Neural cell (in vitro differentiated cells): Measurements from ENCODE around the gene ADORA2A. TPM values are rescaled to one million over a fixed set of nuclear protein-coding genes. Genes with fewer than 3 reads are reported as not detected.

Experiments
- H2AFZ ChIP-seq: fragments of 200-600, 300-800 bp; sonication (generic), shearing (Covaris generic); 2 replicates; pipeline ENCODE4 v1.6.0; 2014; ENCODE audit warnings: low read depth, mild to moderate bottlenecking, antibody characterized with exemption, low read length, moderate library complexity
- H3F3A ChIP-seq: fragments of 200-600 bp; shearing (Covaris generic); 2 replicates; pipeline ENCODE4 v1.6.1; 2016; ENCODE audit warnings: mild to moderate bottlenecking, moderate library complexity, mixed read lengths, antibody characterized with exemption, low read length; ENCODE audit not compliant: insufficient read depth, poor library complexity, severe bottlenecking
- H3K27ac ChIP-seq: fragments of 200-600, 300-800 bp; sonication (generic), shearing (Covaris generic); 2 replicates; pipeline ENCODE4 v1.5.1; 2014; ENCODE audit warnings: mild to moderate bottlenecking, low read length, moderate library complexity
- H3K27me3 ChIP-seq: fragments of 300-800, 200-600 bp; sonication (generic), shearing (Covaris generic); 2 replicates; pipeline ENCODE4 v1.6.0; 2014; ENCODE audit warnings: mild to moderate bottlenecking, low read depth, low read length, moderate library complexity; ENCODE audit not compliant: insufficient read depth
- H3K36me3 ChIP-seq: fragments of 300-800, 200-600 bp; sonication (generic), shearing (Covaris generic); 2 replicates; pipeline ENCODE4 v1.5.1; 2014; ENCODE audit warnings: mild to moderate bottlenecking, antibody characterized with exemption, low read length, moderate library complexity; ENCODE audit not compliant: insufficient read depth
- H3K4me2 ChIP-seq: fragments of 300-800, 200-600 bp; sonication (generic), shearing (Covaris generic); 2 replicates; pipeline ENCODE4 v1.6.0; 2014; ENCODE audit warnings: mild to moderate bottlenecking, low read length
- H3K4me3 ChIP-seq: fragments of 300-800, 200-600 bp; sonication (generic), shearing (Covaris generic); 2 replicates; pipeline ENCODE4 v1.5.1; 2014; ENCODE audit warnings: mild to moderate bottlenecking, low read length, moderate library complexity
- H3K79me2 ChIP-seq: fragments of 200-600 bp; shearing (Covaris generic); replicated peaks from 2 replicates; pipeline ENCODE4 v1.6.0; 2014; ENCODE audit warnings: mild to moderate bottlenecking, low read length, moderate library complexity; ENCODE audit not compliant: insufficient read depth
- H3K9ac ChIP-seq: fragments of 300-800, 200-600 bp; sonication (generic), shearing (Covaris generic); 2 replicates; pipeline ENCODE4 v1.6.1; 2016; ENCODE audit warnings: mild to moderate bottlenecking, low read length, mixed read lengths
- H3K9me2 ChIP-seq: fragments of 200-600 bp; shearing (Covaris generic); 2 replicates; pipeline ENCODE4 v1.6.1; 2016; ENCODE audit warnings: mild to moderate bottlenecking, low read length, mixed read lengths; ENCODE audit not compliant: insufficient read depth
- H3K9me3 ChIP-seq: fragments of 200-600, 300-800 bp; sonication (generic), shearing (Covaris generic); 2 replicates; pipeline ENCODE4 v1.6.1; 2016; ENCODE audit warnings: mild to moderate bottlenecking, mixed run types, low read length, moderate library complexity, mixed read lengths
- H4K20me1 ChIP-seq: fragments of 200-600 bp; shearing (Covaris generic); 2 replicates; pipeline ENCODE4 v1.6.1; 2016; ENCODE audit warnings: mild to moderate bottlenecking, mixed run types; ENCODE audit not compliant: insufficient read depth
- EP300 ChIP-seq: fragments of 450-650 bp; conservative IDR thresholded peaks from 2 replicates; pipeline ENCODE4 v1.6.1; 2014; ENCODE audit warnings: antibody characterized with exemption, mild to moderate bottlenecking, moderate library complexity; ENCODE audit not compliant: poor library complexity, severe bottlenecking
- EZH2 ChIP-seq: fragments of 200-600, 300-800 bp; shearing (Covaris generic), sonication (generic); IDR thresholded peaks from 2 replicates; pipeline ENCODE4 v1.6.1; 2014; ENCODE audit warnings: antibody characterized with exemption, low read length, borderline replicate concordance, mild to moderate bottlenecking; ENCODE audit not compliant: insufficient read depth, poor library complexity, severe bottlenecking
- MXI1 ChIP-seq: fragments of 450-650 bp; conservative IDR thresholded peaks from 2 replicates; pipeline ENCODE4 v1.6.1; 2014; ENCODE audit warnings: antibody characterized with exemption, mild to moderate bottlenecking; ENCODE audit not compliant: poor library complexity, severe bottlenecking
- POLR2AphosphoS5 ChIP-seq: IDR thresholded peaks from 2 replicates; pipeline ENCODE4 v1.6.1; 2012
- RAD21 ChIP-seq: fragments of 450-650 bp; conservative IDR thresholded peaks from 2 replicates; pipeline ENCODE4 v1.6.1; 2014; ENCODE audit warnings: antibody characterized with exemption, mild to moderate bottlenecking, moderate library complexity
- REST ChIP-seq: IDR thresholded peaks from 2 replicates; pipeline ENCODE4 v1.6.1; 2012; ENCODE audit warnings: borderline replicate concordance
- SMC3 ChIP-seq: fragments of 450-650 bp; conservative IDR thresholded peaks from 2 replicates; pipeline ENCODE4 v1.6.1; 2014; ENCODE audit warnings: antibody characterized with exemption, mild to moderate bottlenecking, moderate library complexity; ENCODE audit not compliant: poor library complexity
- TAF1 ChIP-seq: IDR thresholded peaks from 2 replicates; pipeline ENCODE4 v1.6.1; 2012; ENCODE audit warnings: low read depth
- polyA plus RNA-seq: library from polyadenylated mRNA; depleted of rRNA; stranded (reverse); fragments of >200 nt; gene quantifications from 2 replicates; pipeline ENCODE4 v1.2.3, GENCODE V29; 2014
- TF ChIP-seq, protein P1 (sequence below): fragments of 450-650 bp; IDR thresholded peaks from 2 replicates; pipeline ENCODE4 v1.5.1; 2014; ENCODE audit warnings: antibody characterized with exemption, mild to moderate bottlenecking, moderate library complexity; ENCODE audit not compliant: poor library complexity, severe bottlenecking

Gene ADORA2A
- polyA plus RNA-seq, 1 donor from 2014 or later: 2.9 TPM

DNA sequence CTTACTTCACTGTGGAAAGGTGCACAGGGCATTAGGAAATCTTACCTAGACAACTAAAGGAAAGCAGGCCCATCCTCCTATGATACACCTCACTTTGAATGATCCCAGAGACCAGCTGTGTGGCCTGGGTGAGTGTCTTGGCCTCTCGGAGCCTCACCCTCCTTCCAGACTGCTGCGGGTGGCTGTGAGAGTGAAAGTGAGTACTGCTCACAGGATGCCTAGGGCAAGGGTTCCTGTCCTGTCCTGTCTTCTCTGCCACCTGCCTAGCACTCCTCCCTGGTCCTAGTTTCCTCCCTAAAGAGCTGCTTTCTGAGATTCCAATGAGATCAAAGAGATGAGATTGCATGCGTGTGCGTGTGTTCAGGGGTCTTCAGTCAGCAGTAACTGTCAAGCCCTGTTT, 19.5 kb upstream of the ADORA2A start:
- Histone ChIP-seq H3K9ac (no peak overlapping the region), H3K4me2 (no peak overlapping the region), H3K9me2 (no peaks in the 10 kb centered on the region), H2AFZ (no peak overlapping the region), H3K27me3 (no peaks in the 10 kb centered on the region), H4K20me1 (no peaks in the 10 kb centered on the region), H3F3A (no peaks in the 10 kb centered on the region), H3K27ac (no peak overlapping the region), H3K9me3 (no peaks in the 10 kb centered on the region), H3K79me2 (no peaks in the 10 kb centered on the region), H3K4me3 (no peak overlapping the region), H3K36me3 (no peaks in the 10 kb centered on the region)
- TF ChIP-seq RAD21 (no peak), REST (no peak), TAF1 (no peak), POLR2AphosphoS5 (no peak), SMC3 (no peak), EZH2 (no peak), MXI1 (no peak), EP300 (no peak)
- TF ChIP-seq, protein P1, sequence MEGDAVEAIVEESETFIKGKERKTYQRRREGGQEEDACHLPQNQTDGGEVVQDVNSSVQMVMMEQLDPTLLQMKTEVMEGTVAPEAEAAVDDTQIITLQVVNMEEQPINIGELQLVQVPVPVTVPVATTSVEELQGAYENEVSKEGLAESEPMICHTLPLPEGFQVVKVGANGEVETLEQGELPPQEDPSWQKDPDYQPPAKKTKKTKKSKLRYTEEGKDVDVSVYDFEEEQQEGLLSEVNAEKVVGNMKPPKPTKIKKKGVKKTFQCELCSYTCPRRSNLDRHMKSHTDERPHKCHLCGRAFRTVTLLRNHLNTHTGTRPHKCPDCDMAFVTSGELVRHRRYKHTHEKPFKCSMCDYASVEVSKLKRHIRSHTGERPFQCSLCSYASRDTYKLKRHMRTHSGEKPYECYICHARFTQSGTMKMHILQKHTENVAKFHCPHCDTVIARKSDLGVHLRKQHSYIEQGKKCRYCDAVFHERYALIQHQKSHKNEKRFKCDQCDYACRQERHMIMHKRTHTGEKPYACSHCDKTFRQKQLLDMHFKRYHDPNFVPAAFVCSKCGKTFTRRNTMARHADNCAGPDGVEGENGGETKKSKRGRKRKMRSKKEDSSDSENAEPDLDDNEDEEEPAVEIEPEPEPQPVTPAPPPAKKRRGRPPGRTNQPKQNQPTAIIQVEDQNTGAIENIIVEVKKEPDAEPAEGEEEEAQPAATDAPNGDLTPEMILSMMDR: no peak

DNA sequence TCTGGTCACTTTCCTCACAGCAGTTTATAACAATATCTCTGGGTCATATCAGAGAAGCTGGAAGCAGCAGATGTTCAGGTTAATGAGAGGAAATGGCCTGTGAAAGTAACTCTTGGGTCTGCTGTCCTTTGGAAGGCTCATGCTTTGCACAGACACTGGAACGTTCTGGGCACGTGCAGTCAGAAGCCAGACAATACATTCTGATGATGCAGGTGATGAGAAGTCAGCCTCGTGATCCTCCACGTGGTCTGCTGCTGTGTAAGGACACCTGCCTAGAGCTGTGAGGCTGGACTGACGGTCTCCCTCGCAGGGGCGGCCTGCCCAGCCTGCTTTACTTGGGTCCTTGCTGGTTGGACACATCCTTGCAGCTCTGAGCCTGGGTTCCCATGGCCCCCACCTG, 18.8 kb upstream of the ADORA2A start:
- no peak overlapping the region for H3K4me2 ChIP-seq
- TF ChIP-seq RAD21 (no peak), EP300 (no peak), POLR2AphosphoS5 (no peak), EZH2 (no peak), TAF1 (no peak), SMC3 (no peak)
- TF ChIP-seq, protein P1: no peak
- H3K36me3 ChIP-seq: no peaks in the 10 kb centered on the region
- H3K4me3 ChIP-seq: no peak overlapping the region
- no peaks in the 10 kb centered on the region for H4K20me1 ChIP-seq
- no peak overlapping the region for H3K27ac ChIP-seq
- no peaks in the 10 kb centered on the region for H3K9me3 ChIP-seq
- H3K79me2 ChIP-seq: no peaks in the 10 kb centered on the region
- no peaks in the 10 kb centered on the region for H3F3A ChIP-seq
- H2AFZ ChIP-seq: no peak overlapping the region
- no peaks in the 10 kb centered on the region for H3K9me2 ChIP-seq
- H3K9ac ChIP-seq: no peak overlapping the region
- H3K27me3 ChIP-seq: no peaks in the 10 kb centered on the region
